B cell (primary cell): ENCODE measurements around the gene TBX4.

ENCODE experiments used
- CTCF ChIP-seq: fragments of 200-600 bp; IDR thresholded peaks from one replicate; pipeline ENCODE4 v1.8.0; 2022; ENCODE audit warnings: antibody characterized with exemption, mild to moderate bottlenecking
- EZH2 ChIP-seq: IDR thresholded peaks from 2 replicates; pipeline ENCODE4 v1.6.1; 2012; ENCODE audit warnings: borderline replicate concordance, low read depth, mild to moderate bottlenecking, moderate library complexity, low read length; ENCODE audit not compliant: insufficient read depth, poor library complexity, severe bottlenecking

- TF ChIP-seq CTCF = no peak
- no peak for TF ChIP-seq EZH2
These were observed 32.0 kb downstream of the TBX4 start for GRCh38 chr17:61484174-61484573.
